GM18861 (cell line): ENCODE data around the gene FMN1.

ENCODE experiments used
- ATAC-seq: cut with Tn5 transposase; IDR thresholded peaks from one replicate; pipeline ENCODE4 v1.9.1; 2021; ENCODE audit not compliant: unreplicated experiment

The FMN1 gene

DNA sequence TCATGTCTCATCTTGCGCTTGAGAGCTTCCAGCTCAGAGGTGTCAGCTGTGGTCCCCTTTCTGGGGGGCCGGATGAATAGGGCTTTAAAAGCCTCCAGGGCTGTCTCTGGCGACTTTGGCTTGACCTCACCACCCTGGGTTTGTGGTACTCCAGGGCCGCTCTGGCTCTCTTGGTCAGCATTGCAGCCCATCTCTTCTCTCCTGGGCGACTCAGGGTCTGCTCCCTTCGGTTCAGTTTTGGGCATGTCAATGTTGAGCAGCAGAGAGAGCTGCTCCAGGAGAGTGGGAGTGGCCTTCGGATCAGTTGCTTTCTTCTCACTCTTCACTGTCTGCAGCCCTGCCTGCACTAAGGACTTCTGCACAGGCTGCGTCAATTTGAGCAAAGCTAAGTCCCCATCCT is 127.9 kb downstream of the FMN1 start:
- ATAC-seq = no peak

DNA sequence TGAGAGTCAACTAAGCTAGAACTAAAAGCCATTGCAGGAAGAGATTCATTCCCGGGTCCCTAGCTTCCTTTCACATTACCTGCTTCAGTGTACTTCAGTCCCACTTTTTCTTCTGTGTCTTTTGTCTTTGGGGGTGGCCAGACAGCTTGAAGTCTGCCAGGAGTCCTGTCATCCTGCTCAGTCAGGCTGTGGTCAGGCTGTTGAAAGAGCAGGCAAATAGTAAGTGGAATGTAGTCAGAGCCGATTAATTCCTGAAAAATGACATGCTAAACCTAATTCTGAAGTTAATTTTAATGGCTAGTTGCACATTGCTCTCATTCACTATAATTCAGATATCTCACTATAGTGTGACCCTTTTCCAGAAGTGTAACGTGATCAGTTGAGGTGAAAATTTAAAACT is 129.6 kb downstream of the FMN1 start:
- no peak for ATAC-seq

DNA sequence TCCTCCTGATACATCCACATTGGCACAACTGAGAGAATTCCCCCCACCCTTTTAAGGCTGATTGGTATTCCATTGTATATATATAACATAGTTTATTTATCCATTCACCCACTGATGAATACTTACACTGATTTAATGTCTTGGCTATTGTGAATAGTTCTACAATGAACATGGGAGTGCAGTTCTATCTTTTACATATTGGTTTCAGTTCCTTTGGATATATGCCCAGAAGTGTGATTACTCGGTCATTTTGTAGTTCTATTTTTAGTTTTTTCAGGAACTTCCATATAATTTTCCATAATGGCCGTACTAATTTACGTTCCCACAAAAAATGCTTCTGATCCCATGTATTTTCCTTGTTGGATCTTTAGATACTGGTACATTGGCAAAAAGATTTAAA is 135.3 kb downstream of the FMN1 start:
- ATAC-seq = no peak

DNA sequence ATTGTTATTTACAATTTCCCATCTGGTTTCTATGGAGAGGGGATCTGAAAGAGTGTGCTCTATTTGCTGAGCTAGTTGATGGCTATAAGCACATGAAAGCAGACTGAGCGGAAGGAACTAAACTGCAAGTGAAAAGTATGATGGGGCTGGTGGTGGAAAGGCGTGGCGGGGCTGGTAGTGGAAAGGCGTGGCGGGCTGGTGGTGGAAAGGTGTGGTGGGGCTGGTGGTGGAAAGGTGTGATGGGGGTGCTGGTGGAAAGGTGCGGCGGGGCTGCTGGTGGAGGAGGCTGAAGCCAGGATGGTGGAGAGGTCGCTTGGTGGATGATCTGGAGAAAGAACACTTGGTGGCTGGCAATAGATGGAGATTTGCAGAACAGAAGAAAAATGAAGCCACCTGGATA is 136.7 kb downstream of the FMN1 start:
- ATAC-seq = no peak

DNA sequence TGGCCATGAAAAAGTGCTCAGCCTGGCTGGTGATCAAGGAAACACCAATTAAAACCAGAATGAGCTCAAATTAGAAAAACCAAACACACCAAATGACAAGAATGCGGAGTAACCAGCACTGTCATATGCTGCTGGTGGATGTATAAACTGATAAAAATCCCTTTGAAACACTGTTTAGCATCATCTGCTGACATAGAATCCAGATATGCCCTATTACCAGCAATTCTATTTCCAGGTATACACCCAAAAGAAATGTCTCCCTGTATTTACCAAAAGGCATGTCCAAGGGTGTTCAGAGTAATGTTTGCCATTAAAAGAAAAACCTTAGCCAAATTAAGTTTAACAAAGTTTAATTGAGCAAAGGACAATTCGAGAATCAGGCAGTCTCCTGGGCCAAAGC is 138.6 kb downstream of the FMN1 start:
- no peak for ATAC-seq

DNA sequence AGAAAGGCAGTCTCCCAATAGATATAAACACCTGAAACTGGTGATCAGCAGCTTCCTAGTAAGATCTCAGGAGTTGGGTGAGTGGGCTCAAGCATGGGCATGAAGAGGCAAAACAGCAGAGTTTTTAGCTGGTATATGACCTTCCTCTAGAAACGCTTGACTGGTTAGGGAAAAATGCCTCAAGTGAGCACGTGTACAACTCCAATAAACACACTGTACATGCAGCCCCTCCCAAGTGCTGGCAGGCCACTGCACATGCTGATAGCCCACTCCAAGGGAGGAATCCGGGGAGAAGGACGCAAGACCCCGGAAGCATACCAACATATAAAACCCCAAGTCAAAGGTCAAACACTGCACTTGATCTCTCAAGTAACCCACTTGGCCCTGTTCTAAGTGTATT is 143.0 kb downstream of the FMN1 start:
- no peak for ATAC-seq

DNA sequence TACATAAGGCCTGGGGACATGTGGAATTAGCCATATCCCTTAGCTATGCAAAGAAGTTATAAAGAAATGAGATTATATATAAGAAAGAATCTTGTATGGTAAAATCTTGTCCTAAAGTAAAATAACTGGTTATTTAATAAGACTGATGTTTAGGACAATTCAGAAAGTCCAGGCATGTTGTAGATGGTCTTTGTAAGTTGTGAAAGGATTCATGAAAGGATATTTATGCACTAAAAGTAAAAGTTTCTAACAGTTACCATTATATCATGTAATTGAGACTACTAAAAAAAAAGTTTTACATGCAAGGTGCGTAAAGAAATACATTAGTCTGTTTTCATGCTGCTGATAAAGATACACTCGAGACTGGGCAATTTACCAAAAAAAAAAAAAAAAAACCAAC is 146.3 kb downstream of the FMN1 start:
- ATAC-seq = no peak

DNA sequence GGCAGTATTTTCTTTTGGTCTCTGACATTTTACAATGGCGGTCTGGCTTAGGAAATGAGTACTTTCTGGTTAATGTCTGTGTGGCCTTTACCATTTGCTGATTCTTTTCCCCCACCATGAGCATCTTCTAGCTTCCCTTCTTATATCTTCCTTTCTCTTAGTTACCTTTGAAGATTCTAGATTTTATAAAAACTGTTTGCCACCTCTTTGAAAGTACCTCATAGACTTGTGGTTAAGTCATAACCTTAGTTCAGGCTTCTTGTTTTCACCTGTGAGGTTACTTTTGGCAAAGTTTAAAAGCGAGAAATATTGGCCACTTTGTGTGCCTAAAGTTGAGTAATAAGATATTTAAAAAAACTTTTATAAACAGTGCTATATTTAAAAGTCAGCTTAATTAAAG is 147.4 kb downstream of the FMN1 start:
- no peak for ATAC-seq

DNA sequence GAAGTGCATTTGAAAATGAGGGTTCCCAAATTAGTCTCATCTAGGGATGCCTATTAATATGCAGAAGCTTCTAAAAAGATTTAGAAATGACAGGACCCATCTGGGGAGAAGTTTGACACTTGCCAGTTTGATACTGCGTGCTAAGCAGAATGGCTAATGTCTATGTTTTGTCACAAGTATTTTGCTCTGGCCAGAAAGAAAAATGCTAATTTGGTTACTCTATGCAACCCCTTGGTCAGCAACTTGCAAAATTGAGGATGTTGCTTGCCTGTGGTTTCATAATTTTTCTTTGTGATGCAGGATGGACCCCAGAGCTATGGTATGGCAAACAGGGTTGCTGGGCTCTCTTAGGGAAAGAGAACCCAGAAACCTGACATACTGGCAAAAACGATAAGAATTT is 148.2 kb downstream of the FMN1 start:
- no peak for ATAC-seq

DNA sequence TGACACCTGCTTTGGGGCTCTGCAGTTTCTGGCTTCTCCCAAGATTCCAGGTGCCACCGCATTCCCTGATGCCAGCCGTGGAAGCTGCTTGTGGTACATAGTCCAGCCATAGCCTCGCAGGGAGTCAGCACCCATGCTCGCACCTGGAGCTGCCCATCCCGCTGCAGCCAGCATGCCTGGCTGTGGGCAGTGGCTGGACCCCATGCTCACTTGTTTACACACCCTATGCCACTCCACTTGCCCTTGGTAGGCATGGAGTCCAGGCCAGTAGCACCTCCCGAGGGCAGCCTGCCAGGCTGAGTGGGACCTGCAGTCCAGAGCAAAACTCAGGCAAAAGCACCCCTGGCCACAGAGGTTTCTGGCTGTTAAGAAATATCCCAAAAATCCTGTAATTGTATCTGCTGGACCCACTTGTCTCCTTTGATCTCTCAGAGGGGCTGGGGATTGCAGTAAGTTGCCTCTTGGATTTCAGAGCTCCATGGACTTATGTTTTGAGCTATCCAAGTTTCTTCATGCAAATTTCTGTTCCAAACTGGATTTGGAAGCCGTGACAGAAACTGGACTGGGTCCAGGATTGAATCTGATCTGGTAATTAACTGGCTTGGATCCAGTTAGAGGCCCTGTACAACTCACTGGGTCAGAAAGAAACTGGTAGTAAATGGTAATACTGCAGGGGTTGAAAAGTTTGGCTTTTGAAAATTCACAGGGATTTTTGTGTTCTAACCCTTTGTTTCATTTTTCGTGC is 149.3 kb downstream of the FMN1 start:
- no peak for ATAC-seq

DNA sequence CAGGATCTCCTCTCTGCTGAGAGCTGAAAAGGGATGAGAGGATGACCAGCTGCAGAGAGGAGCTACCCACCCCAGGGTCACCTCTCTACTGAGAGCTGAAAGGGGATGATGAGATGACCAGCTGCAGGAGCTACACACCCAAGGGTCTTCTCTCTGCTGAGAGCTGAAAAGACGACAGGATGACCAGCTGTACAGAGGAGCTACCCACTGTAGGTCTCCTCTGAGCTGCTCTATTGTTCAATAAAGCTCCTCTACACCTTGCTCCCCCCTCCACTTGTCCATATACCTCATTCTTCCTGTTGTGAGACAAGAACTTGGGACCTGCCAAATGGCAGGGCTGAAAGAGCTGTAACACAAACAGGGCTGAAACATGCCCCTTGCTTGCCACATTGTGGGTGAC is 149.9 kb downstream of the FMN1 start:
- no peak for ATAC-seq

DNA sequence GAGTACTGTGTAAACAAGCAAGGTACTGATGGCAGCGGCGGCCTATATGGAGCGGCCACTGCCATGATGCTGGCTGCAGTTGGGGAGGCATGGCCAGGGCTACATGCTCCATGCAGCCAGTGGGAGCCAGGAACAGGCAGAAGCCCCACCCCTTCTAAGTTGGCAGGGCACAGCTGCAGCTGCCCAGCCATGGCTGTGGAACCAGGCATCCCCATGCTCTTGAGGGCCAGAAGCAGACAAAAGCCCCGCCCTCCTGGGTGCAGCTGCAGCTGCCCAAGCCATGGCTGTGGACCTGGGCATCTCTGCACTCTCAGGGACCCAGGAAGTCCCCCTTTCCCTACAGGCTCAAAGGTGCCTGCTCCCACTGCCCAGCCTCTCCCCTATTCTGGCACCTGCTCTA is 150.9 kb downstream of the FMN1 start:
- ATAC-seq = no peak

DNA sequence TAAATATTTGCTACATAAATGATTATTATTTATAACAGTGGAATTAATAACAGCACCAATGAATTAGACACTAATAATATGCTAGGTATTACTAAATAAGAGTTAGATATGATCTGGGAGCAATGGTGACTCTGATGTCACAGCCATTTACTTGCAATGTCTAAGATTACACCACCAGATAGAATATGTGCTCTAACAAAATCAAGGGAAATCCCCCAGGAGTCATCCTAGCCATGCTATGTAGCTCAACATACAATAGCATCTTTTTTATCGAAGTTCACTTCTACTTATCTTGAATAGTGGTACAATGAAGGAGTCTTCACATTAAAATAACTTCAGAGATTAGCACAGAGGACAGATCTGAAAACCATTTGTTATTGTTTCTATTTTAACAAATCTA is 154.0 kb downstream of the FMN1 start:
- no peak for ATAC-seq

DNA sequence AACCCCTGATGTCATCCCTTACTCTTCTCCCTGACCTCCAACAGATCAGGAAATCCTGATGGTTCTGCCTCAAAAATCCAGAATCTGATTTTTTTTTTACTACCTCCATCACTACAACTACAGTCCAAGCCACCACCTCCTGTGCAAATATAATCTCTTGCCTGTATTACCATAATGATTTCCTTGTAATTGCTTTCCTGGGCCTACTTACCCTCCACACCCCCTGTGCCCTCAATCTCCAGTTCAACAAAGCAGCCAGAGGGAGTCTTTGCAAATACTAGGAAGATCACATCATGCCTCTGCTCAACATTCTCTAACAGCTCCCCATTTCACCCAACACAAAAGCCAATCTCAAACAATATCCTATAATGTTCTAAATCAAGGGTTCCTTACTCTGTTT is 159.9 kb downstream of the FMN1 start:
- ATAC-seq = no peak

DNA sequence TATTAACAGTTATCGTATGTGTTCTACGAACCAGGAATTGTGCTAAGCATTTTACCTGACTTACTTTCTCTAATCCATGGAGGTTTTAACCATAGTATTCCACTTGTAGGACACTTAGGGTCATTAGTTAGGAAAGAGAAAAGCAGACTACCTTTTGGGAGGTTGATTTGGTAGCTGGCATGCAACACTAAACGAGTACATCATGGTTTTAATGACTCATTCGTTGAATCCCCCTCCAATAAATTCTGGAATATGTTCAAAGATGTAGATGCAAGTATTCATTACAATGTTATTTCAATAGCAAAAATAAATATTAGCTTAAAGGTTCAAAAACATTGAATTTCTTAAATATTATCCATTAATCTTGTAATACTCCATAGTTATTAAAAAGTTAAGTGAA is 162.5 kb downstream of the FMN1 start:
- ATAC-seq = no peak

DNA sequence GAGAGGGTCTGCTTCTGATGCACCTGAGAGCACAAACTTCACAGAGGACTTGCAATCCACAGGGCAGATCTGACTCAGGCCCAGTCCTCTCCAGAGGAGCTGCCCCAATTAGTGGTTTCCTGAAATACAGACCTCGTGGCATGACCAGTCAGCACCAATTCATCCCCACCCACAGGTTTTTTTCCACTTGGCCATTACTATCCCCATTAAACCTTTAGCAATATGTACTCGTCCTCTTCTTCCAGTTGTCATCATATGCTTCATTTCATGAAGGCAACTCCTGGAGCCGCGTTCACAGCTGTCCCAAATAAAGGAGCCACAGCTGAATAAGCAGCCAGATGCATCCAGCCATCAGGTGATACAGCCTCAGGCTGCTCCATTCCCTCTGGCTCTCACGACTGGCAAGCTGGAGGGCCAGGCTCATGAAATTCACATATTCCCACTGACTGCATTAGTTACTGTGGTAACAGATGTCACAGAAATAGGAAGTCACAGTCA is 163.1 kb downstream of the FMN1 start:
- ATAC-seq = no peak

DNA sequence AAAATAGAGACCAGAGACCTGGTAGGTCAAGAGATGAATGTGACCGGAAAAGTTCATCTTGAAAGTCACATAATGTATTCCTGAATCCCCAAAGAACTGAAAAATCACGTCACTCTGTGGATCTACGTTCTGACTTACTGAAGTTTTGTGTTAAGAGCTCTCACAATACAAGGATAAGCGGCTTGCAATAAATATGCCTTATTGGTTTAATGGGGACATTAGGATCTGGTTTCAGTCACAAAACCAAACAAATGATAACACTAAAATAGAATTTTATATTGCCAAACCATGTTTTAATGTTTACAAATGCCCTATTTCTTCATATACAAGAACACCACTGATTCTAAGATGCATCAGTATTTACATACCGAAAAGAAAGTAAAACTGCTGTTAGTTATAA is 164.2 kb downstream of the FMN1 start:
- ATAC-seq = no peak

DNA sequence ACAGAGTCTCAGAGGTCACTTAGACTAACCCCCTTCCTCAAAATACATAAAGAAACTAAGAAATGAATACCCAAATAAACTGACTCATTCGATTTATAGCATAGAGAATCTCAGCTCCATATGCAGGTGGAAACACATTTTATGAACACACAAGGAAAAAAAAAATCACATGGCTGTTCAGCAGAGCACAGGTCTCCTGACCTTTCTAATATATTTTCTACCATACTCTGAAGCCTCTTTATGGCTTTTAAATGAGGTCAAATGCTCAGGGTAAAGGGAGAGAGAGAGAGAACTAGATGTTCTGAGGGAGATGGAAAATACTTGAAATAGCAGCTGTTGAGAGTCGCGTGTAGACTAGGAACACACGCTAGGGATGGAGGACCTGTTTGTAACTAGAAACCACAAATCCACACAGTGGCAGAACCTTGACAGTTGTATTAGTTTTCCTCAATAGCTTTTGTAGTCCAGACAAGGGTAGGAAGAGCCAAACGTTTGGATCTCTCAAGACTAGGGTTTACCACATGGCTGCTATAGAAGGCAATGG is 165.3 kb downstream of the FMN1 start:
- ATAC-seq = no peak

DNA sequence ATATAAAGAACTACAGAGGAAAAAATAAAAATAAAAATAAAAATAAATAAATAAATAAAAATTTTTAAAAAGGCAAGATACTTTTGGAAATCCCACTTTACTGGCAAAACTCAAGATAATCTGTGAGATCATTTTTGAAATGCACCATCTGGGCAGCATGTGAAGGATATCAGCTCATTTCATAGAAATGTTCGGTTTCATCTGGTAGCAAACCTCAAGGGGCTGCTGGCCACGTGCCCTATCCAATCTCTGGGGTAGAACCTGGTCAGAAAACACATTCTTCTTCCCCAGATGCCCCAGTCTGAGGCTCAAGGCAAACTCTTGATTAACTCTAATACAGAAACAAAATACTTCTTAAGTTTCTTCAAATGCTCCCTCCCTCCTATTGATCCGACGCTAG is 166.0 kb downstream of the FMN1 start:
- no peak for ATAC-seq

DNA sequence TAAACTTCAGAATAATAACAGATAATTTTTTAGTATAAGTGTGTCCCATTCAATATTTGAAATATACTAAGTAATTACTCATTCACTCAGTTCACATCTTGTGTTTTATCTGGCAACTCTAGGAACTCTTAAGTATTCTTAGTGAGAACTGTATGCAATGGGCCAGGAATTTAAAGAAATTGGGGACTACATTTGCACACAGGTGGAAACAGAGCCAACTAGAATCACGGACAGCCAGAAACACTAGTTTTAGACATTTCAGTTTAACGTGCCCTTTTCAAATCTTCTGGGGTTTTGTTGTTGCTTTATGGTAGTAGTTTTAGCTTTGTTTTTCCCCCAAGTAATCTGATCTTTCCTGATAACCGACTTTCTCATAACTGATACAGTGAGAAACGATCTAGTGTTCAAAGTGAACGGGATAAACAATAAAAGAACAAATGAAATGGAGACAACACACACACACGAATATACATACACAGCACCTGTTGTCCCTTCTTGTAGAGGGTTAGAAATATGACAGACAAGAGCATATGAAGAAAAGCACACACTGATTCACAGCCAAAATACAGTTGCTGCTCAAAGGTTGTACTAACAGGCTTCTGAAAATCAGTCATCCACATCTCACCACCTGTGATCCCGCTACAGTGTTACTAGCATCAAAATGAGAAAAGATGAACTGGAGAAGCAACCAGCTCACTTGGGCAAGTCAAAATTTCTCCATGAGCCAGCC is 167.0 kb downstream of the FMN1 start:
- no peak for ATAC-seq

DNA sequence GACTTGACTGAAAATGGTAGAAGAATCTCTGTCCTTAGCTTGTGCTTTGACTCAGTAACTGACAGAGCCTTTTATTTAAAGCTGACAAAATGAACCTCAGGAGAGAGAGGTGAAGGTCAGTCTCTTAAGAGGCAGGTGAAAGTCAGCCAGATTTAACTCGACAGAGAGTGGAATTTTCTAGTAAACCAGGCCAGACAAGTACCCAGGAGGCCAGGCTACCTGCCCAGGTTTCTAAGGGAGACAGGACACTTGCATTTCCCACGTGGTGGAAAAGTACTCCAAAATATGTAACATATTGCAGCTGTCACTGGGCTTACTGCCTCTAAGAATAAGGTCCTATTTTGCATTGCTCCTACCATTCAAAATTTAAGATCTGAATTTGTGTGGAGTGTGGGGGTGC is 167.9 kb downstream of the FMN1 start:
- no peak for ATAC-seq

DNA sequence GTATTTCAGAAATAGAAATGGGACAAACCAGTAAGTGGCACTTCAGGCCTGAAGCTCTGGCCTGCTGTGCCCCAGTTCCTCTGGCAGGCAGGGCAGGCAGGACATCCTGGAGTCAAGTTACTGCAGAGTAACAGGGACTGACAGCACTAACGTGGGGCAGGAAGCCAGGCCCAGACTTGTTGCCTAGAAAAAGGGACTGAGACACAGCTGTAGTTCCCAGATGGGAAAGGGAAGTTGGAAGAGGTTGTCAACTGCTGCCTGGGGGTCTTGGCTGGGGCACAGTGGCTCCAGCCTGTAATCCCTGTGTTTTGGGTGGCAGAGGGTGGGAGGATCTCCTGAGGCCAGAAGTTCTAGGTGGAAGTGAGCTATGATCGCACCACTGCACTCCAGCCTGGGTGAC is 171.9 kb downstream of the FMN1 start:
- ATAC-seq = no peak
